Measurements from ENCODE around the gene L2HGDH. TPM values are rescaled to one million over a fixed set of nuclear protein-coding genes. Genes with fewer than 3 reads are reported as not detected.

L2HGDH gene
- total RNA-seq, 1 experiment from 2014 or later, result 22.6 TPM

DNA sequence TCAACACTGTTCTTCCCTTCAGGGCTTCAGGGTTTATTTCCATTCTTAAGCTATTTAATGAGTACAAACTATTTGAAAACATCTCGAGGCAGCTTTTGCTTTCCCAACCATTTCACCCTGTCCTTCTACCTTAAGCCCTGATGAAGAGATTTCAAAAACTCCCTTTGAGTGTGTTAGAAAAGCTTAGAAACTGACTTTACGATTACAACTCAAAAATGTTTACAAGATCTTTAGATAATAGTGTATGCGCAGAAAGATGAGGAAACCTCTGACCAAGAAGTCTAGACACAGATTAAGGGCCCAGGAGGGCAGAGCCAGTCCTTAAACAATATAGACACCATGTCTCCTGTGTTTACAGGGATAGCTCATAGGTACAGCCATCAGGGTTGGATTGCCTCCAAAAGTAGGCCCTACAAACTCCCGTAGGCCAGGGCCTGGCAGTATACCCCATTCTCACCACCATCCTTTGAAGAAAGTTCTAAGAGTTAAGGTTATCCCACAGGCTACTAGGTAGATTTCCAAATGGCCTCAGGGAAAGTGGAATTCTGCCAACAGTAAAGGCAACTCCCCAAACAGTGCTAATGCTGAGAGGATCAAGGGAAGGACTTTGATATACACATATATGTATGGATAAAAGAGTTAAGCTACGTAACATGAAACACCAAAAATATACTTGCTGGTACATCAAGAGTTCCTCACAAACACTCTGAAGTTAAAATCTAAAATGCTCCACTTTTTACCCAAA, 69.3 kb downstream of the L2HGDH start:
- no peaks in the 10 kb centered on the region for H4K20me1 ChIP-seq (ENCODE audit: control insufficient read depth, insufficient read depth, insufficient read length)
- no peak overlapping the region for H3K14ac ChIP-seq (ENCODE audit: insufficient read depth, low read length)
- no peak overlapping the region for H3K23ac ChIP-seq (ENCODE audit: insufficient read length, low read depth, low read length)
- H3K79me1 ChIP-seq (ENCODE audit: insufficient read depth, low read depth, low read length, poor library complexity, severe bottlenecking), result no peaks in the 10 kb centered on the region
- H3K27ac ChIP-seq (ENCODE audit: insufficient read length, low read depth, low read length), result no peak overlapping the region
- no peak overlapping the region for H2BK15ac ChIP-seq (ENCODE audit: low read depth, low read length)
- no peak overlapping the region for H3K56ac ChIP-seq (ENCODE audit: insufficient read length, low read depth, low read length)
- H3K4ac ChIP-seq (ENCODE audit: low read depth, low read length), result no peak overlapping the region
- H3K4me1 ChIP-seq (ENCODE audit: insufficient read depth, low read length), result no peaks in the 10 kb centered on the region
- H2BK12ac ChIP-seq (ENCODE audit: insufficient read length, low read depth, low read length), result no peak overlapping the region
- H3K23me2 ChIP-seq (ENCODE audit: insufficient read length, low read depth, low read length, poor library complexity, severe bottlenecking), result no peaks in the 10 kb centered on the region
- H4K8ac ChIP-seq (replicated peaks; ENCODE audit: insufficient read length, low read depth, low read length), result no peak overlapping the region
- no peak overlapping the region for H3K9ac ChIP-seq (ENCODE audit: extremely low read depth, insufficient read length, low read length)
- no peaks in the 10 kb centered on the region for H3K9me3 Mint-ChIP-seq
- H2BK5ac ChIP-seq (ENCODE audit: insufficient read length, low read length), result no peak overlapping the region
- no peak overlapping the region for H3K4me3 Mint-ChIP-seq
- no peak overlapping the region for H3K4me2 ChIP-seq (ENCODE audit: insufficient read depth, insufficient read length, low read length)
- peak overlapping the region in 1 of 3 experiments; percentile 37; a peak in 1 of 7 replicates for H3K27ac Mint-ChIP-seq
- peaks cover 10 to 13% (median 10%) of the 10 kb centered on the region in 3 experiments; a peak in 5 of 7 replicates for H3K36me3 Mint-ChIP-seq (ENCODE audit: insufficient read depth in 1 of 3, low read depth in 3 of 3)
- no peaks in the 10 kb centered on the region for H3K27me3 ChIP-seq (ENCODE audit: insufficient read depth, low read length)
- no peaks in the 10 kb centered on the region for H3K9me3 ChIP-seq (ENCODE audit: control insufficient read depth, low read depth, low read length)
- H2AK5ac ChIP-seq (ENCODE audit: insufficient read length, low read length), result no peak overlapping the region
- H4K5ac ChIP-seq (ENCODE audit: insufficient read length, low read depth, low read length), result no peak overlapping the region
- no peak overlapping the region for H3T11ph ChIP-seq (ENCODE audit: low read length)
- H3K4me1 Mint-ChIP-seq, result no peaks in the 10 kb centered on the region
- H2AFZ ChIP-seq (ENCODE audit: low read length), result no peak overlapping the region
- H3K18ac ChIP-seq (ENCODE audit: insufficient read length, low read depth, low read length), result no peak overlapping the region
- H3K79me2 ChIP-seq (ENCODE audit: insufficient read depth, low read length), result no peaks in the 10 kb centered on the region
- H4K91ac ChIP-seq (ENCODE audit: insufficient read length, low read depth, low read length), result no peak overlapping the region
- H2BK20ac ChIP-seq (ENCODE audit: low read depth, low read length, poor library complexity, severe bottlenecking), result no peak overlapping the region
- no peak for DNase-seq
- WGBS (ENCODE audit: extremely low coverage, insufficient read length, low lambda C conversion rate), result no CpG with 5 or more reads among the region's 5 CpGs
- TF ChIP-seq, protein P1, sequence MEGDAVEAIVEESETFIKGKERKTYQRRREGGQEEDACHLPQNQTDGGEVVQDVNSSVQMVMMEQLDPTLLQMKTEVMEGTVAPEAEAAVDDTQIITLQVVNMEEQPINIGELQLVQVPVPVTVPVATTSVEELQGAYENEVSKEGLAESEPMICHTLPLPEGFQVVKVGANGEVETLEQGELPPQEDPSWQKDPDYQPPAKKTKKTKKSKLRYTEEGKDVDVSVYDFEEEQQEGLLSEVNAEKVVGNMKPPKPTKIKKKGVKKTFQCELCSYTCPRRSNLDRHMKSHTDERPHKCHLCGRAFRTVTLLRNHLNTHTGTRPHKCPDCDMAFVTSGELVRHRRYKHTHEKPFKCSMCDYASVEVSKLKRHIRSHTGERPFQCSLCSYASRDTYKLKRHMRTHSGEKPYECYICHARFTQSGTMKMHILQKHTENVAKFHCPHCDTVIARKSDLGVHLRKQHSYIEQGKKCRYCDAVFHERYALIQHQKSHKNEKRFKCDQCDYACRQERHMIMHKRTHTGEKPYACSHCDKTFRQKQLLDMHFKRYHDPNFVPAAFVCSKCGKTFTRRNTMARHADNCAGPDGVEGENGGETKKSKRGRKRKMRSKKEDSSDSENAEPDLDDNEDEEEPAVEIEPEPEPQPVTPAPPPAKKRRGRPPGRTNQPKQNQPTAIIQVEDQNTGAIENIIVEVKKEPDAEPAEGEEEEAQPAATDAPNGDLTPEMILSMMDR (conservative IDR thresholded peaks at IDR 0.05), result no peak
- no peaks in the 10 kb centered on the region for H3K27me3 Mint-ChIP-seq (ENCODE audit: low read depth)
- H2BK120ac ChIP-seq (ENCODE audit: low read depth, low read length, poor library complexity, severe bottlenecking), result no peak overlapping the region

Data from H9 (cell line).